A673 (cell line): ENCODE results near the gene DLG2.

Experiments used
- EZH2 ChIP-seq: fragments of 200-600 bp; sonication (generic); IDR thresholded peaks from 2 replicates; pipeline ENCODE4 v1.6.1; 2017; ENCODE audit warnings: borderline replicate concordance, low read depth, mild to moderate bottlenecking, mixed read lengths, antibody characterized with exemption, low read length; ENCODE audit not compliant: poor library complexity, severe bottlenecking
- TF ChIP-seq, protein P1 (sequence below): fragments of 300-800, 200-600 bp; sonication (generic); conservative IDR thresholded peaks from 2 replicates; pipeline ENCODE4 v1.5.1; 2017; ENCODE audit warnings: low read depth, mild to moderate bottlenecking, antibody characterized with exemption, low read length, moderate library complexity, mixed read lengths

DNA sequence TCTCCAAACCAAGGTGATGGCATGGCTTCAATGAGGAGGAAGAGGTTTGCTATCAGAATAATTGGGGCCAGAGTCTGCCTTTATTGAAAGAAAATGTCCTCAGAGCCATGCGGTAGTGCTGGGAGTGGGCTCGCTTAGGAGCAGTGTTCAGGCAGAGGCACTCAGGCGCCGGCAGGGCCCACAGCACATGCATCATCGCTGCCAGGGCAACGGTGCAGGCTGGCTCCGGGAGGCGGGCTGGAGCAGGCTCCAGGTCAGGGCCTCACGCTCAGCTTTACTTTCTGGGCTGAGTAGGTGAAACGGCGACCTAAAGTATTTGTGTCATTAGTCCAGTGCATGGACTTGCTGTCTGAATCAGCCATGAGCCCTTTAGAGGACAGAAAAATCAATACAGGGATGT is 2171.1 kb downstream of the DLG2 start:
- TF ChIP-seq, protein P1, sequence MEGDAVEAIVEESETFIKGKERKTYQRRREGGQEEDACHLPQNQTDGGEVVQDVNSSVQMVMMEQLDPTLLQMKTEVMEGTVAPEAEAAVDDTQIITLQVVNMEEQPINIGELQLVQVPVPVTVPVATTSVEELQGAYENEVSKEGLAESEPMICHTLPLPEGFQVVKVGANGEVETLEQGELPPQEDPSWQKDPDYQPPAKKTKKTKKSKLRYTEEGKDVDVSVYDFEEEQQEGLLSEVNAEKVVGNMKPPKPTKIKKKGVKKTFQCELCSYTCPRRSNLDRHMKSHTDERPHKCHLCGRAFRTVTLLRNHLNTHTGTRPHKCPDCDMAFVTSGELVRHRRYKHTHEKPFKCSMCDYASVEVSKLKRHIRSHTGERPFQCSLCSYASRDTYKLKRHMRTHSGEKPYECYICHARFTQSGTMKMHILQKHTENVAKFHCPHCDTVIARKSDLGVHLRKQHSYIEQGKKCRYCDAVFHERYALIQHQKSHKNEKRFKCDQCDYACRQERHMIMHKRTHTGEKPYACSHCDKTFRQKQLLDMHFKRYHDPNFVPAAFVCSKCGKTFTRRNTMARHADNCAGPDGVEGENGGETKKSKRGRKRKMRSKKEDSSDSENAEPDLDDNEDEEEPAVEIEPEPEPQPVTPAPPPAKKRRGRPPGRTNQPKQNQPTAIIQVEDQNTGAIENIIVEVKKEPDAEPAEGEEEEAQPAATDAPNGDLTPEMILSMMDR, result no peak
- no peak for TF ChIP-seq EZH2
